Endothelial cell of hepatic sinusoid (primary cell): ENCODE results near the gene YBEY.

ENCODE experiments used
- in situ Hi-C: cut with HindIII; loops from 2 replicates; pipeline ENCODE4 v1.10.0; 2017; ENCODE audit warnings: low sequenced_read_pairs

The YBEY gene

GRCh38 chr21:46324390-46325072 is 38.4 kb downstream of the YBEY start:
- in situ Hi-C loops, result no loop called here

GRCh38 chr21:46325073-46325912 is 39.2 kb downstream of the YBEY start:
- in situ Hi-C loops, result no loop called here

GRCh38 chr21:46326110-46326703 is 40.1 kb downstream of the YBEY start:
- in situ Hi-C loops, result no loop called here

GRCh38 chr21:46327711-46328110 is 41.6 kb downstream of the YBEY start:
- in situ Hi-C loops, result no loop called here

GRCh38 chr21:46328151-46328550 is 42.0 kb downstream of the YBEY start:
- in situ Hi-C loops, result no loop called here

- in situ Hi-C loops, result no loop called here
These were observed 43.7 kb downstream of the YBEY start for GRCh38 chr21:46329796-46330195.

GRCh38 chr21:46334351-46335140 is 48.4 kb downstream of the YBEY start:
- in situ Hi-C loops, result no loop called here

GRCh38 chr21:46336603-46337002 is 50.5 kb downstream of the YBEY start:
- in situ Hi-C loops, result no loop called here

GRCh38 chr21:46340998-46341397 is 54.9 kb downstream of the YBEY start:
- in situ Hi-C loops, result no loop called here

GRCh38 chr21:46344219-46344915 is 58.2 kb downstream of the YBEY start:
- in situ Hi-C loops, result no loop called here

- in situ Hi-C loops, result no loop called here
These were observed 59.7 kb downstream of the YBEY start for GRCh38 chr21:46345861-46346260.

- in situ Hi-C loops, result no loop called here
These were observed 60.4 kb downstream of the YBEY start for GRCh38 chr21:46346296-46347202.

- in situ Hi-C loops, result no loop called here
These were observed 61.0 kb downstream of the YBEY start for GRCh38 chr21:46347203-46347550.
